HCT116 (cell line): ENCODE data around the gene PEF1. TPM values are rescaled to one million over a fixed set of nuclear protein-coding genes. Genes with fewer than 3 reads are reported as not detected.

Experiments
- ATAC-seq: fragments of 200-7000 bp; cut with Tn5 transposase; 2 replicates; pipeline ENCODE4 v1.9.1; 2020; ENCODE audit warnings: mild to moderate bottlenecking, moderate library complexity
- BruUV-seq: library from RNA; stranded (reverse); fragments of 400-500 nt; replicated peaks from 2 replicates; lab custom pipeline; 2021; lab: Mats Ljungman, UMichigan
- CTCF ChIA-PET: fragments of 300-600 bp; sonication (Branson Sonifier 250); formaldehyde crosslinking; loops from one replicate; lab custom pipeline; 2021; ENCODE audit warnings: antibody characterized with exemption; lab: Charles Lee
- POLR2A ChIA-PET: fragments of 300-600, 350-600 bp; sonication (Branson Sonifier 250); formaldehyde crosslinking; loops from one replicate; lab custom pipeline; 2021; ENCODE audit warnings: antibody characterized with exemption; lab: Charles Lee
- RAD21 ChIA-PET, 2 experiments: fragments of 300-600 bp; sonication (Branson Sonifier 250); formaldehyde crosslinking; loops; one replicate each; lab custom pipeline; 2023; ENCODE audit warnings: low total read pairs in 2 of 2; ENCODE audit not compliant: uncharacterized antibody in 2 of 2, unreplicated experiment in 2 of 2, low non-redundant PET in 1 of 2; lab: Charles Lee
- DNase-seq: peaks from one replicate; pipeline ENCODE4 v3.0.0-alpha.2; 2010; ENCODE audit warnings: low read depth, low spot score
- H2AFZ ChIP-seq: fragments of 200-600 bp; shearing (Covaris generic), sonication (generic); 2 replicates; pipeline ENCODE4 v1.6.1; 2017; ENCODE audit warnings: low read depth, mixed run types, mixed read lengths, antibody characterized with exemption, low read length; ENCODE audit not compliant: poor library complexity, severe bottlenecking
- H3K27ac ChIP-seq: 2 replicates; pipeline ENCODE4 v1.5.1; 2012; ENCODE audit warnings: low read depth, low read length
- H3K27me3 ChIP-seq: fragments of 200-600 bp; sonication (generic); 2 replicates; pipeline ENCODE4 v1.6.1; 2016; ENCODE audit warnings: mixed run types, low read length, mixed read lengths; ENCODE audit not compliant: insufficient read depth
- H3K36me3 ChIP-seq, 2 experiments: fragments of 200-500 bp in 1 of 2; fragments of 200-600 bp in 1 of 2; sonication (Bioruptor generic) in 1 of 2; sonication (generic) in 1 of 2; 2 replicates each; pipeline versions ENCODE4 v1.5.1 to v1.6.1; 2014 to 2016; ENCODE audit warnings: low read length in 2 of 2, inconsistent platforms in 1 of 2, mixed read lengths in 1 of 2, mixed run types in 1 of 2; ENCODE audit not compliant: insufficient read depth in 2 of 2, control insufficient read depth in 1 of 2
- H3K4me1 ChIP-seq, 2 experiments: fragments of 200-600 bp in 1 of 2; sonication (generic) in 1 of 2; 2 replicates each; pipeline versions ENCODE4 v1.5.1 to v1.6.1; 2012 to 2017; ENCODE audit warnings: low read length in 2 of 2, inconsistent platforms in 1 of 2, mild to moderate bottlenecking in 1 of 2, mixed read lengths in 1 of 2, mixed run types in 1 of 2, moderate library complexity in 1 of 2; ENCODE audit not compliant: insufficient read depth in 2 of 2, control insufficient read depth in 1 of 2
- H3K4me2 ChIP-seq: fragments of 200-600 bp; sonication (generic); 2 replicates; pipeline ENCODE4 v1.6.1; 2017; ENCODE audit warnings: mixed run types, low read length, mixed read lengths
- H3K4me3 ChIP-seq, 2 experiments: fragments of 200-600 bp in 1 of 2; sonication (generic) in 1 of 2; replicated peaks in 1 of 2; 2 replicates each; pipeline ENCODE4 v1.5.1; 2011 to 2016; ENCODE audit warnings: low read length in 2 of 2, control low read depth in 1 of 2, low read depth in 1 of 2, mild to moderate bottlenecking in 1 of 2, mixed read lengths in 1 of 2, mixed run types in 1 of 2
- H3K79me2 ChIP-seq: fragments of 200-600 bp; sonication (generic); 2 replicates; pipeline ENCODE4 v1.6.1; 2017; ENCODE audit warnings: mild to moderate bottlenecking, mixed run types, low read length, moderate library complexity, mixed read lengths; ENCODE audit not compliant: insufficient read depth
- H3K9ac ChIP-seq: fragments of 200-600 bp; sonication (generic); 2 replicates; pipeline ENCODE4 v1.6.1; 2016; ENCODE audit warnings: low read length, mixed read lengths
- H3K9me2 ChIP-seq: fragments of 200-600 bp; sonication (generic), shearing (Covaris generic); 2 replicates; pipeline ENCODE4 v1.6.1; 2017; ENCODE audit warnings: mixed run types, mild to moderate bottlenecking, moderate library complexity; ENCODE audit not compliant: insufficient read depth
- H3K9me3 ChIP-seq, 2 experiments: fragments of 200-500 bp in 1 of 2; fragments of 200-600 bp in 1 of 2; sonication (Bioruptor generic) in 1 of 2; sonication (generic) in 1 of 2; 2 replicates each; pipeline ENCODE4 v1.6.1; 2014 to 2017; ENCODE audit warnings: low read length in 2 of 2, mixed read lengths in 2 of 2, inconsistent platforms in 1 of 2, low read depth in 1 of 2, mild to moderate bottlenecking in 1 of 2, mixed run types in 1 of 2, moderate library complexity in 1 of 2; ENCODE audit not compliant: control insufficient read depth in 1 of 2, insufficient read depth in 1 of 2
- H4K20me1 ChIP-seq: fragments of 200-600 bp; sonication (generic), shearing (Covaris generic); 2 replicates; pipeline ENCODE4 v1.6.1; 2017; ENCODE audit warnings: mixed run types, mild to moderate bottlenecking, moderate library complexity; ENCODE audit not compliant: insufficient read depth
- EGR1 ChIP-seq: IDR thresholded peaks from 2 replicates; pipeline ENCODE4 v1.6.1; 2012; ENCODE audit warnings: low read depth
- ELF1 ChIP-seq: IDR thresholded peaks from 2 replicates; pipeline ENCODE4 v1.6.1; 2012; ENCODE audit warnings: low read depth, borderline replicate concordance
- EZH2 ChIP-seq: fragments of 200-600 bp; sonication (generic); IDR thresholded peaks from 2 replicates; pipeline ENCODE4 v1.6.1; 2017; ENCODE audit warnings: antibody characterized with exemption, mixed run types
- EZH2phosphoT487 ChIP-seq: fragments of 200-600 bp; IDR thresholded peaks from 2 replicates; pipeline ENCODE4 v1.6.1; 2018; ENCODE audit warnings: antibody characterized with exemption, borderline replicate concordance
- FOSL1 ChIP-seq: IDR thresholded peaks from 2 replicates; pipeline ENCODE4 v1.6.1; 2012; ENCODE audit warnings: low read depth
- JUND ChIP-seq: IDR thresholded peaks from 2 replicates; pipeline ENCODE4 v1.6.1; 2012
- POLR2A ChIP-seq: IDR thresholded peaks from 2 replicates; pipeline ENCODE4 v1.7.0; 2011; ENCODE audit warnings: borderline replicate concordance; ENCODE audit not compliant: insufficient read depth, insufficient read length; ENCODE audit errors: extremely low read depth
- RAD21 ChIP-seq: IDR thresholded peaks from 2 replicates; pipeline ENCODE4 v1.6.1; 2012; ENCODE audit warnings: low read depth, mild to moderate bottlenecking
- YY1 ChIP-seq: IDR thresholded peaks from 2 replicates; pipeline ENCODE4 v1.6.1; 2011; ENCODE audit warnings: low read length, low read depth, moderate library complexity, mild to moderate bottlenecking; ENCODE audit not compliant: insufficient replicate concordance; ENCODE audit errors: extremely low read depth
- ZBTB33 ChIP-seq: IDR thresholded peaks from 2 replicates; pipeline ENCODE4 v1.6.1; 2011; ENCODE audit warnings: mild to moderate bottlenecking, low read length, moderate library complexity; ENCODE audit not compliant: insufficient replicate concordance; ENCODE audit errors: extremely low read depth
- intact Hi-C: fragments of 100-400 bp; cut with micrococcal nuclease; formaldehyde crosslinking; loops from 2 replicates; pipeline ENCODE4 v1.10.0; 2022
- total RNA-seq: library from RNA; stranded (reverse); gene quantifications from one replicate; pipeline ENCODE4 v1.2.1, GENCODE V29; 2021; ENCODE audit not compliant: unreplicated experiment
- TF ChIP-seq, protein P1 (sequence below): IDR thresholded peaks from 2 replicates; pipeline ENCODE4 v1.6.1; 2012
- TF ChIP-seq, protein P2 (sequence below), 3 experiments: fragments of 200-600 bp in 1 of 3; sonication (generic) in 1 of 3; IDR thresholded peaks in 2 of 3; conservative IDR thresholded peaks in 1 of 3; 2 replicates each; pipeline ENCODE4 v1.5.1; 2012 to 2017; ENCODE audit warnings: low read depth in 2 of 3, low read length in 2 of 3, antibody characterized with exemption in 1 of 3, borderline replicate concordance in 1 of 3, control low read depth in 1 of 3, mild to moderate bottlenecking in 1 of 3, mixed read lengths in 1 of 3, mixed run types in 1 of 3, moderate library complexity in 1 of 3; ENCODE audit not compliant: insufficient read depth in 1 of 3
- TF ChIP-seq, protein P3 (sequence below): IDR thresholded peaks from 2 replicates; pipeline ENCODE4 v1.6.1; 2012; ENCODE audit warnings: low read depth

PEF1 gene
- total RNA-seq, 1 experiment from 2014 or later: 37.6 TPM

DNA sequence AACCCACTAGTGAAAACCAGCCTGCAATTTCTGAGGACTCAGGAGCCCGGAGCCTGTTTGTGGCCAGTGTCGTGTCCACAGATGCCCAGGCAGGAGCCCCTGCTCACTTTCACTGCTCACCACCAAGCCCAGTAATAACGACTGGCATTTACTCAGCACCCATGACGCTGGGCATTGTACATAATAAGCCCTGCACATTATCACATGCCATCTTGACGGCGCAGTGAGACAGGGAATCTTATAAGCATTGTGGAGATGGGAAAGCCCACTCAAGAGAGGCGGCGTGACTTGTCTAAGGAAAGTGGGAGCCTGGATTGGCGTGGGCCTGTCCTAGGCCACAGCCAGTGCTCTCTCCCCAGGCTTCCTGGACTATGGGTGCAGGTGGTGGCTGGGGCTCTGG is 28.8 kb upstream of the PEF1 start:
- intact Hi-C loops: no loop called here
- no peak for ATAC-seq
- POLR2A ChIA-PET: no interaction called here
- BruUV-seq: no TSS peak
- no peak overlapping the region for H3K4me3 ChIP-seq
- no peaks in the 10 kb centered on the region for H3K79me2 ChIP-seq
- peaks cover 14 to 17% of the 10 kb centered on the region in 2 experiments for H3K4me1 ChIP-seq
- H2AFZ ChIP-seq: no peak overlapping the region
- no peaks in the 10 kb centered on the region for H3K9me3 ChIP-seq
- no peaks in the 10 kb centered on the region for H3K36me3 ChIP-seq
- CTCF ChIA-PET: no interaction called here
- no peak for DNase-seq
- no peak overlapping the region for H3K4me2 ChIP-seq
- no peaks in the 10 kb centered on the region for H3K9me2 ChIP-seq
- no peak overlapping the region for H3K9ac ChIP-seq
- TF ChIP-seq ELF1 (no peak), YY1 (no peak), EZH2phosphoT487 (no peak), EGR1 (no peak), POLR2A (no peak), FOSL1 (no peak), ZBTB33 (no peak), RAD21 (no peak)
- TF ChIP-seq, protein P1, sequence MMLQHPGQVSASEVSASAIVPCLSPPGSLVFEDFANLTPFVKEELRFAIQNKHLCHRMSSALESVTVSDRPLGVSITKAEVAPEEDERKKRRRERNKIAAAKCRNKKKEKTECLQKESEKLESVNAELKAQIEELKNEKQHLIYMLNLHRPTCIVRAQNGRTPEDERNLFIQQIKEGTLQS: no peak
- no peak overlapping the region for H3K27ac ChIP-seq
- RAD21 ChIA-PET: no interaction called here
- H3K27me3 ChIP-seq: no peaks in the 10 kb centered on the region
- no peaks in the 10 kb centered on the region for H4K20me1 ChIP-seq

DNA sequence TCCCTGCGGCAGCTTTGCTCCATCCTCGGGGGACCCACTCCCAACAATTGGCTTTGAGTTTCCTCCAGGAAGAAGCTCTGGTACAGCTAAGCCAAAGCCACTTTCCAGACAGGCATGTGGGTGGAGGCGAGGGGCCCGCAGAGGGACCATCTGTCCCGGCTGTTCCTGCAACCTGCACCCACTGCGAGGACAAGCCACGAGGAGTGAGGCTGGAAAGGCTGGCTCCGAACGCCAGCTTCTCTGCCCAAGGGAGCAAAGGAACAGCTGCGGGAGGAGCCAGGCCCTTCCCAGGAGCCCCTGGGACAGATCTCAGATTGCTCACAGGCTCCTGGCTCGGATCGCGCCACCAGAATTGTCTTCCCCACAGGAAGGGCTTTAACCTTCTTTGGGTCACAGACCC is 28.3 kb upstream of the PEF1 start:
- intact Hi-C loops: no loop called here
- H3K27ac ChIP-seq: no peak overlapping the region
- no peaks in the 10 kb centered on the region for H3K79me2 ChIP-seq
- H3K4me1 ChIP-seq: peaks cover 14 to 17% of the 10 kb centered on the region in 2 experiments
- H3K9me3 ChIP-seq: no peaks in the 10 kb centered on the region
- H3K9me2 ChIP-seq: no peaks in the 10 kb centered on the region
- H4K20me1 ChIP-seq: no peaks in the 10 kb centered on the region
- no TSS peak for BruUV-seq
- H3K9ac ChIP-seq: no peak overlapping the region
- no peaks in the 10 kb centered on the region for H3K36me3 ChIP-seq
- RAD21 ChIA-PET: no interaction called here
- H3K4me2 ChIP-seq: no peak overlapping the region
- no peaks in the 10 kb centered on the region for H3K27me3 ChIP-seq
- no peak overlapping the region for H2AFZ ChIP-seq
- DNase-seq (no peak), ATAC-seq (no peak)
- H3K4me3 ChIP-seq: no peak overlapping the region
- POLR2A ChIA-PET: no interaction called here
- CTCF ChIA-PET: no interaction called here
- TF ChIP-seq JUND: no peak
- TF ChIP-seq POLR2A: no peak
- TF ChIP-seq EZH2: no peak
- TF ChIP-seq, protein P2, sequence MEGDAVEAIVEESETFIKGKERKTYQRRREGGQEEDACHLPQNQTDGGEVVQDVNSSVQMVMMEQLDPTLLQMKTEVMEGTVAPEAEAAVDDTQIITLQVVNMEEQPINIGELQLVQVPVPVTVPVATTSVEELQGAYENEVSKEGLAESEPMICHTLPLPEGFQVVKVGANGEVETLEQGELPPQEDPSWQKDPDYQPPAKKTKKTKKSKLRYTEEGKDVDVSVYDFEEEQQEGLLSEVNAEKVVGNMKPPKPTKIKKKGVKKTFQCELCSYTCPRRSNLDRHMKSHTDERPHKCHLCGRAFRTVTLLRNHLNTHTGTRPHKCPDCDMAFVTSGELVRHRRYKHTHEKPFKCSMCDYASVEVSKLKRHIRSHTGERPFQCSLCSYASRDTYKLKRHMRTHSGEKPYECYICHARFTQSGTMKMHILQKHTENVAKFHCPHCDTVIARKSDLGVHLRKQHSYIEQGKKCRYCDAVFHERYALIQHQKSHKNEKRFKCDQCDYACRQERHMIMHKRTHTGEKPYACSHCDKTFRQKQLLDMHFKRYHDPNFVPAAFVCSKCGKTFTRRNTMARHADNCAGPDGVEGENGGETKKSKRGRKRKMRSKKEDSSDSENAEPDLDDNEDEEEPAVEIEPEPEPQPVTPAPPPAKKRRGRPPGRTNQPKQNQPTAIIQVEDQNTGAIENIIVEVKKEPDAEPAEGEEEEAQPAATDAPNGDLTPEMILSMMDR (IDR thresholded peaks at IDR 0.05 in 2 of 3, conservative IDR thresholded peaks at IDR 0.05 in 1 of 3; ENCODE audit: borderline replicate concordance in 1 of 3, insufficient read depth in 1 of 3, low read depth in 2 of 3, low read length in 2 of 3): no peak
- no peak for TF ChIP-seq EGR1
- TF ChIP-seq ELF1: no peak
- TF ChIP-seq FOSL1: no peak
- TF ChIP-seq, protein P3, sequence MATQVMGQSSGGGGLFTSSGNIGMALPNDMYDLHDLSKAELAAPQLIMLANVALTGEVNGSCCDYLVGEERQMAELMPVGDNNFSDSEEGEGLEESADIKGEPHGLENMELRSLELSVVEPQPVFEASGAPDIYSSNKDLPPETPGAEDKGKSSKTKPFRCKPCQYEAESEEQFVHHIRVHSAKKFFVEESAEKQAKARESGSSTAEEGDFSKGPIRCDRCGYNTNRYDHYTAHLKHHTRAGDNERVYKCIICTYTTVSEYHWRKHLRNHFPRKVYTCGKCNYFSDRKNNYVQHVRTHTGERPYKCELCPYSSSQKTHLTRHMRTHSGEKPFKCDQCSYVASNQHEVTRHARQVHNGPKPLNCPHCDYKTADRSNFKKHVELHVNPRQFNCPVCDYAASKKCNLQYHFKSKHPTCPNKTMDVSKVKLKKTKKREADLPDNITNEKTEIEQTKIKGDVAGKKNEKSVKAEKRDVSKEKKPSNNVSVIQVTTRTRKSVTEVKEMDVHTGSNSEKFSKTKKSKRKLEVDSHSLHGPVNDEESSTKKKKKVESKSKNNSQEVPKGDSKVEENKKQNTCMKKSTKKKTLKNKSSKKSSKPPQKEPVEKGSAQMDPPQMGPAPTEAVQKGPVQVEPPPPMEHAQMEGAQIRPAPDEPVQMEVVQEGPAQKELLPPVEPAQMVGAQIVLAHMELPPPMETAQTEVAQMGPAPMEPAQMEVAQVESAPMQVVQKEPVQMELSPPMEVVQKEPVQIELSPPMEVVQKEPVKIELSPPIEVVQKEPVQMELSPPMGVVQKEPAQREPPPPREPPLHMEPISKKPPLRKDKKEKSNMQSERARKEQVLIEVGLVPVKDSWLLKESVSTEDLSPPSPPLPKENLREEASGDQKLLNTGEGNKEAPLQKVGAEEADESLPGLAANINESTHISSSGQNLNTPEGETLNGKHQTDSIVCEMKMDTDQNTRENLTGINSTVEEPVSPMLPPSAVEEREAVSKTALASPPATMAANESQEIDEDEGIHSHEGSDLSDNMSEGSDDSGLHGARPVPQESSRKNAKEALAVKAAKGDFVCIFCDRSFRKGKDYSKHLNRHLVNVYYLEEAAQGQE: no peak
